HG02588 (cell line): ENCODE data around the gene THBS1.

Source experiments
- ATAC-seq: cut with Tn5 transposase; IDR thresholded peaks from one replicate; pipeline ENCODE4 v1.9.1; 2021; ENCODE audit warnings: mild to moderate bottlenecking, moderate library complexity; ENCODE audit not compliant: unreplicated experiment

Gene THBS1

GRCh38 chr15:39573844-39574243 lies 7.0 kb upstream of the THBS1 start:
- ATAC-seq: no peak

- no peak for ATAC-seq
Measured at GRCh38 chr15:39574427-39574826, 6.5 kb upstream of the THBS1 start.

- no peak for ATAC-seq
Measured at GRCh38 chr15:39575180-39575579, 5.7 kb upstream of the THBS1 start.

- ATAC-seq: no peak
Measured at GRCh38 chr15:39578851-39579486, 1.9 kb upstream of the THBS1 start.

- peak; percentile 8 for ATAC-seq
Measured at GRCh38 chr15:39579487-39580116, 1.3 kb upstream of the THBS1 start.

- ATAC-seq: peak; percentile 84
Measured at GRCh38 chr15:39580117-39580484, 778 bp upstream of the THBS1 start.

GRCh38 chr15:39581242-39581792 lies 438 bp downstream of the THBS1 start:
- no peak for ATAC-seq

- no peak for ATAC-seq
Measured at GRCh38 chr15:39581793-39582285, 960 bp downstream of the THBS1 start.

- ATAC-seq: no peak
Measured at GRCh38 chr15:39582286-39582976, 1.6 kb downstream of the THBS1 start.

- no peak for ATAC-seq
Measured at GRCh38 chr15:39582977-39583595, 2.2 kb downstream of the THBS1 start.

GRCh38 chr15:39583596-39584265 lies 2.9 kb downstream of the THBS1 start:
- ATAC-seq: no peak

GRCh38 chr15:39584266-39584659 lies 3.4 kb downstream of the THBS1 start:
- ATAC-seq: no peak

- ATAC-seq: no peak
Measured at GRCh38 chr15:39584662-39585388, 3.9 kb downstream of the THBS1 start.

- ATAC-seq: no peak
Measured at GRCh38 chr15:39585389-39585841, 4.5 kb downstream of the THBS1 start.

GRCh38 chr15:39585871-39586301 lies 5.0 kb downstream of the THBS1 start:
- no peak for ATAC-seq

GRCh38 chr15:39586387-39587095 lies 5.7 kb downstream of the THBS1 start:
- no peak for ATAC-seq

GRCh38 chr15:39587096-39587721 lies 6.3 kb downstream of the THBS1 start:
- no peak for ATAC-seq

- ATAC-seq: no peak
Measured at GRCh38 chr15:39587731-39588530, 7.1 kb downstream of the THBS1 start.
